HG02763 (cell line): ENCODE data around the gene SEMA3G.

Experiments used
- ATAC-seq: cut with Tn5 transposase; IDR thresholded peaks from one replicate; pipeline ENCODE4 v1.9.1; 2021; ENCODE audit warnings: mild to moderate bottlenecking, moderate library complexity; ENCODE audit not compliant: unreplicated experiment

Gene SEMA3G

GRCh38 chr3:52396907-52397591 is 47.9 kb downstream of the SEMA3G start:
- ATAC-seq = no peak

- ATAC-seq = no peak
Measured at GRCh38 chr3:52396011-52396906, 48.6 kb downstream of the SEMA3G start.

- no peak for ATAC-seq
Measured at GRCh38 chr3:52395503-52395865, 49.4 kb downstream of the SEMA3G start.

DNA sequence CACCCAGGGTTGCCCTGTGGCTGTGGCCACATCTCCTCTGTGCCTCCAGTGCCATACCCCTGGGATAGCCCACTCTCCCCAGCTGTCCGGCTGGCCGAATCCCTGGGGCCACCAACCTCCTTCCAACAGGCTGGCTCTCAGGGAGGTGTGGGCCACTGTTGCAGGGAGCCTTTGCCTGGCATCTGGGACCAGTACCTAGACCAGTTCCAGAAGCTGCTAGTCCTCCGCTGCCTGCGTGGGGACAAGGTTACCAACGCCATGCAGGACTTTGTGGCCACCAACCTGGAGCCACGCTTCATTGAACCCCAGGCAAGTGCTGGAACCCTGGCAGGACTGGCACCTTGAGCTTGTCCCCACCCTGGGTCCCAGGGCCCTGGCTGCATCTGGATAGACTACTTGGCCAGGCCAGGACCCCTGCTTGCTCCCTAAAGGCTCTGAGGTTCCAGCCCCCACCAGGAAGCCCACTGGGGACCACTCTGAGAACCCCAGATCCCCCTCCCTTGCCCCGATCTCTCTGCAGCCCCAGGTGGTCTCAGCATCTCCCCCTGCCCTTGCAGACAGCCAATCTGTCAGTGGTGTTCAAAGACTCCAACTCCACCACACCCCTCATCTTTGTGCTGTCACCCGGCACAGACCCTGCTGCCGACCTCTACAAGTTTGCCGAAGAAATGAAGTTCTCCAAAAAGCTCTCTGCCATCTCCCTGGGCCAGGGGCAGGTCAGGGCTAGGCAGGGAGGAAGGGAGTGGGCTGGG is 50.0 kb downstream of the SEMA3G start:
- no peak for ATAC-seq

DNA sequence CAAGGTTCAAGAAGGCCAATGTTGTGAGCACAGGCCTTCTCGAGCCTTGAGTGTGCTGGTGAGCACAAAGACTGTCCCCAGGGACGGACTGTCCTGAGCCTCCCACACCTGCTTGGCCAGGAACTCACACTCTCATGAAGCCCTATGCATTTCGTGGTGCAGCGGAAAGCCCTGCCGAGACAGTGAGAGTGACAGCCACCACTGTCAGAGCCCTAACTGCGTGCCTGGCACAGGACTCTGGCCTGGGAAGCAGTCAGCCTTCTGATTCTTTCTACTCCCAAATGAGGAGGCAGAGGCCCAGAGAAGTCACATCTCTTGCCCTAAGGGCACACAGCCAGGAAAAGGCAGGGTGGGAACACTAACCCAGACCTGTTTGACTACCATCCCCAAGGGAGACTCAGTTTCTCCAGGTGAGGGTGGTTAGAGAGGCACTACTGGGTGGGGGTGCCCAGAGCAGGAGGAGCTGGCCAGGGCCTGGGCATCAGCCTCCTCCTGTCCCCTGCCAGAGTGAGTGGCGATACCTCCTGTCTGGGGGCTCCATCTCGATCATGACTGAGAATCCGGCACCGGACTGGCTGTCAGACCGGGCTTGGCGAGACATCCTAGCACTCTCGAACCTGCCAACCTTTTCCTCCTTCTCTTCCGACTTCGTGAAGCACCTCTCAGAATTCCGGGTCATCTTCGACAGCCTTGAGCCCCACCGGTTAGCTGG is 50.8 kb downstream of the SEMA3G start:
- ATAC-seq = no peak

DNA sequence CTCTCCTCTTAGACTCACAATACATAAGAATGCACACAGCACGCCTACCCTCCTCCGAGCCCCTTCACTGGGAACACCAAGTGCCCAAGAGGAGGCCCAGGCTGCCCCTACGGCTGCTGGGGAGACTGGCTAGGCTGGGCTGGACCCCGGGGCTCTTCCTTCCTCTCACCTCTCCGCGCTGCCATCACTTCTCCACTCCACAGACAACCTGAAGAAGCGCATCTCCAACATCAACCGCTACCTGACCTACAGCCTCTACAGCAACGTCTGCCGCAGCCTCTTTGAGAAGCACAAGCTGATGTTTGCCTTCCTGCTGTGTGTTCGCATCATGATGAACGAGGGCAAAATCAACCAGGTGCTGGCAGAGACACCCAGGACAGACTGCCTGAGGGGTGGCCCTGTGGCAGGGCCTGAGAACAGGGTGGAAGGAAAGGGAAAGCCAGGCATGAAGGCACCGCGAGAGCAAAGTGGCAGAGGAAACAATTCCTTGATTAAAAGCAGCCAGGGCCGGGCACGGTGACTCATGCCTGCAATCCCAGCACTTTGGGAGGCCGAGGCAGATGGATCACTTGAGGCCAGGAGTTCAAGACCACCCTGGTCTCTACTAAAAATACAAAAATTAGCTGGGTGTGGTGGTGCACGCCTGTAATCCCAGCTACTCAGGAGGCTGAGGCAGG is 51.6 kb downstream of the SEMA3G start:
- no peak for ATAC-seq

DNA sequence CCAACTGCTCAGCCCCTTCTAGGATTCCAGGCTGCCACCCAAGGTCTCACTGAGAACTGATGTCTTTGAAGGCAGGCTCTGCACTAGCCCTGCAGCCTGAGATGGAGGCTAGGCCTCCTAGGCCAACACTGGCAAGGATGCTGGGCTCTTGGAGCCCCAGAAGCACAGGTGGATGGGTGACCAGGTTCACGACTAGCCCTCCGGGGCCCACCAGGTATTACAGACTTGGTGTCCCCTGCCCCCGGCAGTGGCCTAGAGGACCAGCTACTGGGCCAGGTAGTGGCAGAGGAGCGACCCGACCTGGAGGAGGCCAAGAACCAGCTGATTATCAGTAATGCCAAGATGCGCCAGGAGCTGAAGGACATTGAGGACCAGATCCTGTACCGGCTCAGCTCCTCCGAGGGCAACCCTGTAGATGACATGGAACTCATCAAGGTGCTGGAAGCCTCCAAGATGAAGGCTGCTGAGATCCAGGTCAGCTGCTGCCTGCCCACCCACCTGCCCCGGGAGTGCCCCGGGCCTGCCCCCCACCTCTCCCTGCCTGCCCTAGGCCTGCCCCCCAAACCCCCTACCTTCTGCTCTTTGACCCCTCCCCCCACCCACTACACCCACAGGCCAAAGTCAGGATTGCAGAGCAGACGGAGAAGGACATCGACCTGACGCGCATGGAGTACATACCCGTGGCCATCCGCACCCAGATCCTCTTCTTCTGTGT is 52.5 kb downstream of the SEMA3G start:
- no peak for ATAC-seq

DNA sequence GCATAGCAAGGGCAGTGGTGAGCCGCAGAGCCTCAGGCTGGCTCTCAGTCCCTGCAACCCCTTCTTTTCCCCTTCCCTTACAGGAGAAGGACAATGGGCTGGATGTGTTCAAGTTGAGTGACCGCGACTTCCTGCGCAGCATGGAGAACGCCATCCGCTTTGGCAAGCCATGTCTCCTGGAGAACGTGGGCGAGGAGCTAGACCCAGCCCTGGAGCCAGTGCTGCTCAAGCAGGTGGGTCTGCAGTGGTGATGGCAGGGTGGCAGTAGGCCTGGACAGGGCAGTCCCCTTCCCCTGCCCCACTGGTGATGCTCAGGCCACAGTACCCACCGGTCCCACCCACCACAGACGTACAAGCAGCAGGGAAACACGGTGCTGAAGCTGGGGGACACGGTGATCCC is 53.8 kb downstream of the SEMA3G start:
- ATAC-seq = no peak

GRCh38 chr3:52388933-52389332 is 56.0 kb downstream of the SEMA3G start:
- no peak for ATAC-seq

- no peak for ATAC-seq
Measured at GRCh38 chr3:52388348-52388821, 56.5 kb downstream of the SEMA3G start.

GRCh38 chr3:52387481-52387880 is 57.4 kb downstream of the SEMA3G start:
- ATAC-seq = no peak

DNA sequence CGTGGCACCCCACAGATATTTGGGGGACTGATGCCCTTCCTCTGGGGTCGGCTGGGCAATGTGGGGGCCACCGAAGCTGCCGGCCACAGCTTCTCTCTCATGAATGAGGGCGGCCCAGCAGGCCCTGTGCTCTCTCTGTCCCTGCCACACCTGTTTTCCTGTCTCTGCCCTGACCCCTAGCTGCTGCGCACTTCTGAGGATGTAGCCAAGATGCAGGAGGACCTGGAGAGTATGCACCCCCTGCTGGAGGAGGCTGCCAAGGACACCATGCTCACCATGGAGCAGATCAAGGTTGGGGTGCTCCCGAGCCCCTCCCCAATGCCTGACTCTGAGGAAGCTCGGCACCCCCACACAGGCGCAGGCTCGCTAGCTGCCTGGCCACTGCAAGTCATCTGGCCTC is 59.7 kb downstream of the SEMA3G start:
- ATAC-seq = no peak

DNA sequence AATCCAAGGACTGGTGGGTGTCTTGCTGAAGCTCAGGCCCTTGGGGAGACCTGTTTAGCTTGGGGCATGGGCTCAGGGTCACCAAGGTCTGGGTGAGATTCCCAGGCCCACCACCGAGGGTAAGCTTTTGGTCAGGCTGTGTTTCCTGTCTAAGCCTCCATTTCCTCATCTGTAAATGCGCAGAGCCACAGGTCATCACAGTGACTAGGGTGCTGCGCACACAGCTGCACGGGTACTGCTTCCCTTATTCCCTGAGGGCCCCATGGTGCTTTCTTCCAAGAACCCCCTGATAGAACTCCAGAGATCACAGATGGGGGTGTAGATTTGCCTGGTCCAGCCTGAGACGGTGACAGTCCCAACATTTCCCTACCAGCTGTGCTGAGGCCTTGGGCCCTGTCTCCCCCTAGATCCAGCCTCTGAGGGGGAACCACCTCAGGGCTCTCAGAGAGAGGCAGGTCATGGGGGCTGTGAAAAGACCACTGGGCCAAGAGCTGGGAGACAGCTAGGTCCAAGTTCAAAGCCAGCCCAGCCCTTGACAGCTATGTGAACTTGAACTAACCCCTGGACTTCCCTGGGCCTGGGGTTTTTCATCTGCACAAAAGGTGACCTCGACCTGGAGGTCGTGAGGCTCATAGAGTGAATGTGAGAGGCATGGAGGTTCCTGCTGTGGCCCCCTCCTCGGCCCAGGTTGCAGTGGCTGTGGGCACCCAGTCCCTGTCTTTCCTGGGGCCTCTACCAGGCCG is 60.7 kb downstream of the SEMA3G start:
- ATAC-seq = no peak

GRCh38 chr3:52383446-52383845 is 61.5 kb downstream of the SEMA3G start:
- no peak for ATAC-seq
